Mononuclear cell (primary cell): ENCODE data around the gene LGALS3. TPM values are rescaled to one million over a fixed set of nuclear protein-coding genes. Genes with fewer than 3 reads are reported as not detected.

Experiments
- H3K27me3 ChIP-seq: 2 replicates; pipeline ENCODE4 v1.6.0; 2011; ENCODE audit warnings: low read length, control low read depth; ENCODE audit not compliant: insufficient read depth
- H3K4me1 ChIP-seq: 2 replicates; pipeline ENCODE4 v1.5.1; 2011; ENCODE audit warnings: mild to moderate bottlenecking, low read length, control low read depth; ENCODE audit not compliant: insufficient read depth
- H3K4me3 ChIP-seq: 2 replicates; pipeline ENCODE4 v1.5.1; 2011; ENCODE audit warnings: mild to moderate bottlenecking, low read length, moderate library complexity
- H3K9me3 ChIP-seq: 2 replicates; pipeline ENCODE4 v1.5.1; 2011; ENCODE audit warnings: low read depth, mild to moderate bottlenecking, control low read depth, low read length
- total RNA-seq: library from RNA; depleted of rRNA; stranded (reverse); fragments of >200 nt; gene quantifications from one replicate; pipeline ENCODE4 v1.2.3, GENCODE V29; 2012

Gene LGALS3
- total RNA-seq, 1 donor, result 126 TPM

DNA sequence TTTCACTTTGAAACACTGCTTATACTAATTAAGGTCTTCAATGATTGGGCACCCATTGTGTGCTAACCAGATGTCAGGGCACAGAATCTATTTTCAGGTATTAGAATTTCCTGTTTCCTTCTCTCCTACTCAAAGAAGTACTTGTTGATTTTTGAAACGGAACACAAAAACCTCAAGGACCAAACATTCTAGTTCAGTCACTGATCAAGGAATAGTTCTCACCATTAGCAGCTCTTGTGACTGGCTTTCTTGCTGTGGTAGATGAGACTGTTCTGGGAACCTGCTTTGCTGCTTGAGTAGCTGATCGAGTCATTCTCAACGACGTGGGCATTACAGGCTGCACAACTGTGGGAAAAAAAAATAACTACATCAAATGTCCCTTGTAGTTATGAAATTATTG is 51.4 kb downstream of the LGALS3 start:
- Histone ChIP-seq H3K27me3 (no peaks in the 10 kb centered on the region), H3K4me3 (no peak overlapping the region), H3K9me3 (no peaks in the 10 kb centered on the region), H3K4me1 (no peaks in the 10 kb centered on the region)

DNA sequence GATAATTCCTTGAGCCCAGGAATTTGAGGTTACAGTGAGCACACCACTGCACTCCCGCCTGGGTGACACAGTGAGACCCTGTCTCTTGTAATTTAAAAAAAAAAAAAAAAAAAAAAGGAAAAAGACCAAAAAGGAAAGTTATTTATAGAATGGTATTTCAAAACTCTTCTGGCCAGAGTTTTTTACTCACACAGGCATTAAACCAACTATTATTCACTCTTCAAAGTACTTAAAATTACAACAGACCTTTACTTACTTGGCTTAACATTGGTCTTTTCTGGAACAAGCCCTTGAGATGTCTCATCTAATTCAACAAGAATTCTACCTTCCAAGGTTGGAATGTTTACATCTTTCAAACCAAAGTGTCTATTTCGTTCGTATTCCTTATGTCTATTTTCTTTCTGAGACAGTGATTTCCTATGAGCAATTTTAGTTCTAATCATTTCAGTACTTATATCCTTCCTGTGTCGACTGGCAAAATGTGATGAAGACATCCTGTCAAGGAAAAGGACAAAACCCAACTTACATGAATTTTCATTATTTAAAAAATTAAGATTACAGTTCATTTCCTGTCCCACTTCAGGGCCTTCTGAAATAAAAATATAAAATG is 59.7 kb downstream of the LGALS3 start:
- no peaks in the 10 kb centered on the region for H3K9me3 ChIP-seq

DNA sequence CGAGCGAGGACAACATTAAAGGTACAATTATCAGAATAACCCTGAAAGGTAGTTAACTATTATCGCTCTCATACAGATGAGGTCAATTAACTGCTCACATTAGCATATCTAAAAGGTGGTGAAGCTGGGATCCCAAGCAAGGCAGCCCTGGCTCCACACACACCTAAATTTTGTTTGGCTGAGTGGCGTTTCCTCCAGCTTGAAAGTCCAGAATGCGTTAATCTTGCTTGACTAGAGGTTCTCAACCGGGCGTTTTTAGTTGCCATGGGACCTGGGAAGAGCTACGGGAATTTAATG is 61.8 kb downstream of the LGALS3 start:
- peaks cover 22% of the 10 kb centered on the region for H3K4me1 ChIP-seq
- H3K9me3 ChIP-seq, result no peaks in the 10 kb centered on the region
- no peaks in the 10 kb centered on the region for H3K27me3 ChIP-seq
- H3K4me3 ChIP-seq, result peak overlapping the region; percentile 47

More for the DNA sequence above, 59.7 kb downstream of the LGALS3 start:
- H3K4me1 ChIP-seq, result peaks cover 22% of the 10 kb centered on the region
- no peak overlapping the region for H3K4me3 ChIP-seq
- H3K27me3 ChIP-seq, result no peaks in the 10 kb centered on the region

DNA sequence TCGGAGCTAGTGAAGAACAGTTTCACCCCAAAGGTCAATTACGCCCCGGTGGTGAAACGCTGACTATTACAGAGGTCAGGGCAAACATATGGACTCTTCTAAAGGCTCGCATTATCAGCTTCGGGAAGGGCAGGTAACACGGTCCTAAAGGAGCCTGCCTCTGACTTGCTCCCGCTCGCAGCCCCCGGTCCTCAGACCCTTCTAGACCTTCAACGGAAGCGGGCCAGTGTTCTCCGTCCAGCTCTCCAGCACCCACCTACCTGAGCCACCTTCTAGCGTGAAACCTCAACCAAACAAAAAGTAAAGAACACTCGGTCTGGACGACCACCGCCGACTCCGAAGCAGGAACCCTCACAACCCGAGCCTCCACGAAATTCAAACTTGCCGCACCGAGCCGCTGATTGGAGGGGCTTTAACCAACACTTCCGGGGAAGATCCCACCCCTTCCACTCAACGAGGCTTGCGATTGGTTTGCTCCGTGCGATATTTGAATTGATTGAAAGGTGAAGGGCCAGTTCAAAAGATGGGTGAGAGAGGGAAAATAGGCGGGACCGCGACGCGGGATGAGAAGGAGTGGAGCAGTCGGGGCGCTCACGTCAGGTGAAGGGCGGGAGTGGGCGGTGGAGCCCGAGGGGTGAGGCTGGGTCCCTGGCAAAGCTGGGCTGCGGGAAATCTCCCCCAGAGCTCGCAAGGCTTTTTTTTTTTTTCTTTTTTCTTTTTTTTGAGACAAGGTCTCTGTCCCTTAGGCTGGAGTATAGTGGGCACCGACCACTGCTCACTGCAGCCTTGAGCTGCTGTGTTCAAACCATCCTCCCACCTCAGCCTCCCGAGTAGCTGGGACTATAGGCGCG is 62.4 kb downstream of the LGALS3 start, which contains the start of gene DLGAP5:
Gene DLGAP5 (minus strand): TSS at position 383 of the 851 bp plus-strand sequence. CDS start 2,406 bp downstream, outside the sequence.
- Histone ChIP-seq H3K4me1 (peaks cover 22% of the 10 kb centered on the region), H3K27me3 (no peaks in the 10 kb centered on the region), H3K9me3 (no peaks in the 10 kb centered on the region), H3K4me3 (peak within 1 kb of the TSS; percentile 47)

DNA sequence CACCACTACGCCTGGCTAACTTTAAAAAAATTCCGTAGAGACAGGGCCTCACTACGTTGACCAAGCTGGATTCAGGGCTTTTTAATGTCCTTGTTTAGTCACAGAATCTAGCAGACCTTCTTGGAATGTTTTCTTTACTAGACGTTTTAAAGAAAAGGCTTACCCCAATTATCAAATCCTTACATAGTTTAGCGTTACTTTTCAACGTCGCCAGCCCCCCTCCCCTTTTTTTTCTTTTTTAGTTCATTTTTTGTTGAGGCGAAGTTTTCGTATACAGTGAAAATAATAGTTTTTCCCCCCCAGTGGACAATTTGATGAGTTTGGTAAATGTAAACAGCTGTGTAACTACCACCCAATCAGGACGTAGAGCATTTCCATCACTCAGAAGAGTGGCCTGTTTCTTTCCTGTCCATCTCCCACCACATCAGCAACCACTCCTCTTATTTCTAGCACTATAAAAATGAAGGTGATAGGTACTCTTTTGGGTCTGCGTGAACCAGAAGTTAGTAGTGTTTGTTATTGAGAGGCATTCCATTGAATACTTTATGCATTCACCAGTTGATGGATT is 63.1 kb downstream of the LGALS3 start:
- Histone ChIP-seq H3K27me3 (no peaks in the 10 kb centered on the region), H3K4me3 (peak overlapping the region; percentile 47), H3K9me3 (no peaks in the 10 kb centered on the region)

DNA sequence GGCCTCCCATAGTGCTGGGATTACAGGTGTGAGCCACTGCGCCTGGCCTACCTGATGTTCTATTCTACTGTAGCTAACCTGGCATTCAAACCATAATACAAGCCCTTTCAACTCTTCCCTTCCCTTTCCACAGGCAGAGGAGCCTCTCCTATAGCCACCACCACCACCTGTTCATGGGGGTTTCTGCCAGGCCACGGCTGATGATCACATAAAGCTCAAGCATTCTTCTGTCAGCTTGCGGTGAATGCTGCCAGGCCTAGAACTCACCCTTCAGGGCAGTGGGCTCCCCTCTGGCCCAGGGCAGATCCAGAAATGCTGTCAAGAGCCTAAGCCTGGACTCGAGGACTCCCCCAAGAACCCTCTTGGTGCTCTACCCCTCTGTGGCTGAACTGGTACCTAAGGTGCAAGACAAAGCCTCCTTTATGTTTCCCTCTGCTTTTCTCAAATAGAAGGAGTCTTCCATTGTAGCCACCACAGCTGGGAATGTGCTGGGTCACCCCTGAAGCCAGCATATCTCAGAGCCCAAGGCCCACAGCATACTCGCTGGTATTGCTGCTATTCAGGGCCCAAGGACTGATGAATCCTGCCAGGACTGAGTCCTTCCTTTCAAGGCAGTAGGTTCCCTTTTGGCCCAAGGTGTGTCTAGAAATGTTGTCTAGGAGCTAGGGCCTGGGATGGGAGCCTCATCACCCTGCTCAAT is 65.8 kb downstream of the LGALS3 start:
- Histone ChIP-seq H3K9me3 (no peaks in the 10 kb centered on the region), H3K4me3 (no peak overlapping the region), H3K27me3 (no peaks in the 10 kb centered on the region), H3K4me1 (peaks cover 17% of the 10 kb centered on the region)

More for the DNA sequence above, 63.1 kb downstream of the LGALS3 start:
- peaks cover 22% of the 10 kb centered on the region for H3K4me1 ChIP-seq

Other genes with a start within 250 kb of the LGALS3 start
- gene GCH1, start 226.4 kb upstream of the LGALS3 start, total RNA-seq, result 43.8 TPM
- gene WDHD1, start 102.2 kb upstream of the LGALS3 start, total RNA-seq, result 2.1 TPM
- gene SOCS4, start 102.0 kb upstream of the LGALS3 start, total RNA-seq, result 14.7 TPM
- 96.1 TPM for gene MAPK1IP1L, start 77.6 kb upstream of the LGALS3 start, total RNA-seq
- 0.84 TPM for gene DLGAP5, start 62.3 kb downstream of the LGALS3 start, total RNA-seq
- gene FBXO34, start 142.2 kb downstream of the LGALS3 start, total RNA-seq, result 41.3 TPM